NCI-H2081 (cell line): Measurements from ENCODE around the gene ADGRA3.
A peak's percentile ranks its signal among the peaks of the same experiment; 100 is the strongest.

Experiments
- DNase-seq, 2 experiments: peaks; one replicate each; lab custom pipeline; 2025; lab: John Stamatoyannopoulos, UW

ADGRA3 gene

DNA sequence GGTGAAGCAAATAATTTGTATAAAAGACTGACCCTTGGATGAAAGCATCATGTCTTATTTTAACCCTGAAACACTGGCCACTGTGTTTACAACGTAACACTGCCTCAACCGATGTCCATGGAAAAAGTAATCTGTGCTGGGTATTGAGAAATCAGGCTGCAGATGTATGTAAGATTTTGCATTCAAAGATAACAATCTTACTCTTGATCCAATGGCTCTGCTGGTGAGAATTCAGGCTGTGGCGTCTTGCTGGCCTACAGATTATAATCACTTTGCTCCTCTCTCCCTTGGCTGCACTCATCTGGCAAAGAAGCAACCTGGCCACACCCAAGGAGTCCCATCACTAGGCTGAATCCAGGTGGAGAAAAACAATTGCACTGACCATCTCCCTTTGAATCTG is 7.5 kb downstream of the ADGRA3 start:
- no peak for DNase-seq

GRCh38 chr4:22504922-22505321 is 10.9 kb downstream of the ADGRA3 start:
- no peak for DNase-seq

DNA sequence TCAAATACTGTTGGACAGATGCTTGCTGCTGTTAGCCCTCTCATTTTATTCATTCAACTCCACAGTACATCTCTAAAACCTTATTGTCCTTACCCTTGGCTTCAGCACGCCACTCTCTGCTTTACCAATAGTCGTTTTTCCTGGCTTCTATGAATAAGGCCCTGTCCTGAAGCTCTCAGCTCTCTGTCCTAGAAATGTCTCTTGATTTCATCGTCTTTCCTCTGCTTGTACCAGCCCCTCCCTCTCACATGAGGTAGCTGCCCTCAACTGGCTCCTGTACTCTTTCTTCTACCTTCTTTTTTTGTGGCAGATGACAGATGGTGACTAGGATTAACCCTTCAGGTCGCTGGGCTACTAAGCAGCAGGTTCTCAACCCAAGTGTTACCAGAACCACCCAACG is 11.4 kb downstream of the ADGRA3 start:
- no peak for DNase-seq

GRCh38 chr4:22502895-22503814 is 12.7 kb downstream of the ADGRA3 start:
- no peak for DNase-seq

- DNase-seq, result no peak
These were observed 14.2 kb downstream of the ADGRA3 start for GRCh38 chr4:22501715-22502095.

GRCh38 chr4:22500831-22501714 is 14.8 kb downstream of the ADGRA3 start:
- DNase-seq, result no peak

- peak; percentile 70 to 92 for DNase-seq
These were observed 15.7 kb downstream of the ADGRA3 start for GRCh38 chr4:22500128-22500611.

DNA sequence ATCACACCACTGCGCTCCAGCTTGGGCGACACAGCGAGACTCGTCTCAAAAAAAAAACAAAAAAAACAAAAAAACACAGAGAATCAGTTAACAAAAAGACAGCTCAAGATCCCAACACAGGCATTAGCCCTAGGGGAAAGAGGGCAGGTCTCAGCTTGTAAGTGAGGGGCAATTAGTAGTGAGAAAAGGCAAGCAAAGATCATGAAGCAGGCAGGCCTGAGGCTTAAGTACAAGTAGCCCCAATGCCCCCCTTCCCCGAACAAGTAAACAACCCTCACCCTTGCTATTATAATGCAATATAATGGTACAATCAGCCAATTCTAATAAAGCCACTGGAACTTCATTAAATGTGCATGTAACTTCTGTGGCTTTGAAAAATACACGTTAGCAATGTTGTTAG is 17.0 kb downstream of the ADGRA3 start:
- no peak for DNase-seq

- DNase-seq, result no peak
These were observed 19.6 kb downstream of the ADGRA3 start for GRCh38 chr4:22496165-22496813.

DNA sequence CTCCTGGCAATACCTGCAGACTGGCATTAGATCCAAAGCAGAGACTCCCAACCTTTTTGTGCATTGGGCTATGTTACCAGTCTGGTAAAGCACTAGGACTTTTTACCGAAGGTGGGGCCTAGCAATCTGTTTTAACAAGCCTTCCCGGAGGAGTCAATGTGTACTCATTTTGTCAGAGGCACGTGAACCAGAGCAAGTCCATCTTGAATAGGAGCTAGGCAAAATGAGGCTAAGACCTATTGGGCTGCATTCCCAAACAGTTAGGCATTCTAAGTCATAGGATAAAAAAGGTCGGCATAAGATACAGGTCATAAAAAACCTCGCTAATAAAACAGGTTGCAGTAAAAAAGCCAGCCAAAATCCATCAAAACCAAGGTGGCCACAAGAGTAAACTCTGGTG is 22.3 kb downstream of the ADGRA3 start:
- DNase-seq, result no peak

GRCh38 chr4:22492987-22493386 is 22.9 kb downstream of the ADGRA3 start:
- DNase-seq, result no peak

DNA sequence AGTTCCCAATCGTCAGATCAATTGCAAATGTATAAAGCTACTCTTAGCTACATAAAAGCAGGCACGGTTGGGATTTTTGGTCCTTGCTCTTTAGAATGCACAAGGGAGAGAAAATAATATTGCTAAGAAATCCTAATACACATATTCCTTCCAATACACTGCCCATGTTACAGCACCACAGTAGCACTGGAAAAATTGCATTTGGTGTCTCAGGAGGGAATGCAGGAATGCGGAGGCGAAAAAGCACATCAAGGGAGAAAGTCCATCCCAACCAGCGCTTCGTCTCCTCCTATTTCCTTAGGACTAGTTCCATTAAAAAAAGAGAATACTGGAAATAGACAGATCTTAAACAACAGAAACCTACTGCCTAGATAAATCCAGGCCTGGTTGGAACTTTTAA is 23.9 kb downstream of the ADGRA3 start:
- DNase-seq, result no peak

GRCh38 chr4:22490718-22491315 is 25.0 kb downstream of the ADGRA3 start:
- no peak for DNase-seq

DNA sequence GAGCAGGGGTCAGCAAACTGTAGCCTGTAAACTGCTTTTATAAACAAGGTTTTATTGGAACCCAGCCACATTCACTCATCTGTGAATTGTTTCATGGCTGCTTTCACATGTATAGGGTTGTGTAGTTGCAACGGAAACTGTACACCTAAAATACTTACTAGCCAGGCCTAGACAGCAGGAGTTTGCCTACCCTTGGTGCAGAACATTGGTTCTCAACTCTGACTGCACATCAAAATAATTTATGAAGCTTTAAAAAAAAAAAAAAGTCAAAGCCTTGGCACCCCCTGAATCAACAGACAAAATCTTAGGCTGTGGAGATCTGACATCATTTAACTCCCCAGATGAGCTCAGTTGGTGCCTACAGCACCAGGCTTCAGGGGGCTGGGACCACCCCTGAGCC is 27.8 kb downstream of the ADGRA3 start:
- no peak for DNase-seq

GRCh38 chr4:22487328-22487727 is 28.5 kb downstream of the ADGRA3 start:
- DNase-seq, result no peak

GRCh38 chr4:22486276-22486675 is 29.6 kb downstream of the ADGRA3 start:
- DNase-seq, result no peak

GRCh38 chr4:22485737-22486136 is 30.1 kb downstream of the ADGRA3 start:
- peak; percentile 48 to 86 for DNase-seq

DNA sequence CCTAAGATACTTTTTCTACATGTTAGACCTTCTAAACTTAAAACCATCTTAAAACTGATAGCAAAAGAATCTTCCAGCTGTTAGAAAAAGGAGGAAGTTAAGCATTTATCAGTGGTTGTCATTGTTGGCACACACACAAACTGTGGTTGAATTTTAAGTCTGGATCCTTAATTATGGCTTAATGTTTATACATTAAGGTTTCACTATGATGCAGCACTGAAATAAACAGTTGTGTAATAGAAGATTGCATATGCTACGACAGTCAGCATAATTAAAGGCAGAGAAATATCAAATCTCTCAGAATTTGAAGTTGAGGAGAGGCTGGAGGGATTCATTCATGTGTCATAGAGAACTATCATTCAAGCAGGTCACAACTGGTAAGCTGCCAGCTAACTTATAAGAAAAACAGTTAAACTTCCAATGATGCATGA is 32.3 kb downstream of the ADGRA3 start:
- no peak for DNase-seq

GRCh38 chr4:22482250-22483127 is 33.4 kb downstream of the ADGRA3 start:
- no peak for DNase-seq

DNA sequence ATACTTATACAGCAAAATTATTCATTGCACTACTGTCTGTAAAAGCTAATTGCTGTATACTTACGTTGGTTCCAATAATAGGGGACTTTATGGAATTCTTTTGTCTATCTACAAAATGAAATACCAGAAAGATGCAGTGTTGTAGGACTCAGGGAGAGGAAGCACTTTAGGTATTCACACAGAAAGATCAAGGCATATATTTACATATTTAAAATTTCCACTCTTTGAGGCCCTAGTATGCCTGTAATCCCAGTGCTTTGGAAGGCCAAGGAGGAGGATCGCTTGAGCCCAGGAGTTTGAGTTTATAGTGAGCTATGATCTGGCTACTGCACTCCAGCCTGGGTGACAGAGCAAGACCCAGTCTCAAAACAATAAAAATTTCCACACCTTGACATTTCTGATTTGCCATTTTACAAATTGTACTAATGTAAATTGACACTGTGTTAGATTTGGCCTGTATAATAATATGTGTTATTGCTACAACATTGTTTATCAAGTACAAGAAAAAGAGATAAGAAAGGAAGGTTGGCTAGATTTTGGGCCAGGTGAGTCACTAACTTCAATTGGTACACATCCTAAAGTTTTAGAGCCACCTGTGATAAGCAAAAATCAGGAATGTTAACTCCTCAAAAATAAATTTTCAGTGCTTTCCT is 35.1 kb downstream of the ADGRA3 start:
- DNase-seq, result no peak
